Vagina (tissue), 2 donors: ENCODE measurements around the gene PITX3. TPM values are rescaled to one million over a fixed set of nuclear protein-coding genes. Genes with fewer than 3 reads are reported as not detected.

ENCODE experiments used
- DNase-seq, 2 donors: peaks; one replicate each; pipeline ENCODE4 v3.0.0-alpha.2; 2017; ENCODE audit errors: extremely low spot score in 2 of 2
- H3K27ac ChIP-seq: fragments of 200-600 bp; sonication (generic); one replicate; pipeline ENCODE4 v1.5.1; 2019
- H3K27me3 ChIP-seq: fragments of 200-600 bp; sonication (generic); one replicate; pipeline ENCODE4 v1.5.1; 2019
- H3K36me3 ChIP-seq, 2 donors: fragments of 200-600 bp; sonication (generic); one replicate each; pipeline ENCODE4 v1.5.1; 2017 to 2019
- H3K4me1 ChIP-seq: fragments of 200-600 bp; sonication (generic); one replicate; pipeline ENCODE4 v1.5.1; 2019
- H3K4me3 ChIP-seq, 2 donors: fragments of 200-600 bp; sonication (generic); 1 replicate in 1 of 2; 2 replicates in 1 of 2; pipeline ENCODE4 v1.5.1; 2016 to 2019
- H3K9me3 ChIP-seq: fragments of 200-600 bp; sonication (generic); one replicate; pipeline ENCODE4 v1.5.1; 2019
- CTCF ChIP-seq, 3 experiments: fragments of 450-650 bp in 2 of 3; fragments of 200-600 bp in 1 of 3; sonication (generic) in 1 of 3; IDR thresholded peaks; one replicate each; pipeline ENCODE4 v1.5.1; 2017 to 2019; ENCODE audit warnings: antibody characterized with exemption in 3 of 3, mild to moderate bottlenecking in 2 of 3, moderate library complexity in 2 of 3
- POLR2A ChIP-seq, 2 donors: fragments of 450-650 bp; IDR thresholded peaks; one replicate each; pipeline ENCODE4 v1.6.1; 2017; ENCODE audit warnings: antibody characterized with exemption in 2 of 2, mild to moderate bottlenecking in 2 of 2, moderate library complexity in 2 of 2
- POLR2AphosphoS5 ChIP-seq, 2 donors: sonication (generic); formaldehyde crosslinking; IDR thresholded peaks; one replicate each; pipeline ENCODE4 v1.9.0; 2017; ENCODE audit warnings: antibody characterized with exemption in 2 of 2, mild to moderate bottlenecking in 2 of 2, low read depth in 1 of 2; ENCODE audit not compliant: insufficient read depth in 1 of 2
- intact Hi-C: fragments of 100-400 bp; cut with DNase I; formaldehyde crosslinking; loops from one replicate; pipeline ENCODE4 v1.15.1; 2023
- total RNA-seq: library from RNA; depleted of rRNA; stranded (reverse); fragments of >200 nt; gene quantifications from one replicate; pipeline ENCODE4 v1.2.3, GENCODE V29; 2016

Gene PITX3
- total RNA-seq, 1 donor from 2014 or later: not detected

DNA sequence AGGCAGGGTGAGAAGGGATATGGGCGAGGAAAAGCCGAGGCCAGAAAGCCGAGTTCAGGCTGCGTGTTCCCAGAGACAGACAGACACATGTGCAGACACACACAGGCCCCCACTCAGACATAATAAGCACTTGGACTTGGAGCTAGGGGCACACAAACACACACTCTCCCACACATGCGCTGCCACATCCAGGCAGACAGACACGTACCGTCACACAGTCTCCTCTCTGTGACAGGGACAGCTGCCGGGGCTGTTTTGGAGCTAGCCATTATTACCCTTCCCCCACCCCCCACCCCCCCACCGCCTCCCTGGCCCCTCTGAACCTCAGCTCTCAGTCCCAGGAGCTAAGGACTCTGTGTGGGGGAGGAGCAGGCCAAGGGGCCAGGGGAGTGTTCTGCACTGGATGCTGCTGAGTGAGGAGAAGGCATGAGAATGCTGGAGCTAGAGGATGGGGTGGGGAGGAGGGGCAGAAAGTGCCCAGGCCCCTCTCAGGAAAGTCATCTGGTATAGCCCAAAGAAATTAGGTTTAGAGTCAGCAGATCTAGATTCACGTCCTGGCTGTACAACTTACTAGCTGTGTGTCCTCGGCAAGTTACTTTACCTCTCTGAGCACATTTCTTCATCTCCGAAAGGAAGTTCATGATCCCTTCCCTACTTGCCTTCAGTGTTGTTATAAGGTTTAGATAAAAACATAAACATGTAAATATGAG, 6.3 kb downstream of the PITX3 start:
- peaks cover 7% of the 10 kb centered on the region for H3K27me3 ChIP-seq
- no peak for DNase-seq
- H3K9me3 ChIP-seq: no peaks in the 10 kb centered on the region
- H3K36me3 ChIP-seq: no peaks in the 10 kb centered on the region
- intact Hi-C loops: no loop called here
- no peak overlapping the region for H3K4me3 ChIP-seq
- TF ChIP-seq POLR2AphosphoS5 (IDR thresholded peaks at IDR 0.05; ENCODE audit: insufficient read depth in 1 of 2, low read depth in 1 of 2) (no peak), CTCF (IDR thresholded peaks at IDR 0.05) (no peak), POLR2A (IDR thresholded peaks at IDR 0.05) (no peak)
- peaks cover 17% of the 10 kb centered on the region for H3K4me1 ChIP-seq
- H3K27ac ChIP-seq: no peak overlapping the region

- H3K36me3 ChIP-seq: no peaks in the 10 kb centered on the region
- no peaks in the 10 kb centered on the region for H3K9me3 ChIP-seq
- H3K27ac ChIP-seq: no peak overlapping the region
- peaks cover 20% of the 10 kb centered on the region for H3K4me1 ChIP-seq
- TF ChIP-seq POLR2A (IDR thresholded peaks at IDR 0.05) (no peak), CTCF (IDR thresholded peaks at IDR 0.05) (no peak), POLR2AphosphoS5 (IDR thresholded peaks at IDR 0.05; ENCODE audit: insufficient read depth in 1 of 2, low read depth in 1 of 2) (no peak)
- no peak for DNase-seq
- H3K27me3 ChIP-seq: peaks cover 7% of the 10 kb centered on the region
- H3K4me3 ChIP-seq: no peak overlapping the region
- intact Hi-C loops: no loop called here
Measured at GRCh38 chr10:102233997-102234396, 7.3 kb downstream of the PITX3 start.

DNA sequence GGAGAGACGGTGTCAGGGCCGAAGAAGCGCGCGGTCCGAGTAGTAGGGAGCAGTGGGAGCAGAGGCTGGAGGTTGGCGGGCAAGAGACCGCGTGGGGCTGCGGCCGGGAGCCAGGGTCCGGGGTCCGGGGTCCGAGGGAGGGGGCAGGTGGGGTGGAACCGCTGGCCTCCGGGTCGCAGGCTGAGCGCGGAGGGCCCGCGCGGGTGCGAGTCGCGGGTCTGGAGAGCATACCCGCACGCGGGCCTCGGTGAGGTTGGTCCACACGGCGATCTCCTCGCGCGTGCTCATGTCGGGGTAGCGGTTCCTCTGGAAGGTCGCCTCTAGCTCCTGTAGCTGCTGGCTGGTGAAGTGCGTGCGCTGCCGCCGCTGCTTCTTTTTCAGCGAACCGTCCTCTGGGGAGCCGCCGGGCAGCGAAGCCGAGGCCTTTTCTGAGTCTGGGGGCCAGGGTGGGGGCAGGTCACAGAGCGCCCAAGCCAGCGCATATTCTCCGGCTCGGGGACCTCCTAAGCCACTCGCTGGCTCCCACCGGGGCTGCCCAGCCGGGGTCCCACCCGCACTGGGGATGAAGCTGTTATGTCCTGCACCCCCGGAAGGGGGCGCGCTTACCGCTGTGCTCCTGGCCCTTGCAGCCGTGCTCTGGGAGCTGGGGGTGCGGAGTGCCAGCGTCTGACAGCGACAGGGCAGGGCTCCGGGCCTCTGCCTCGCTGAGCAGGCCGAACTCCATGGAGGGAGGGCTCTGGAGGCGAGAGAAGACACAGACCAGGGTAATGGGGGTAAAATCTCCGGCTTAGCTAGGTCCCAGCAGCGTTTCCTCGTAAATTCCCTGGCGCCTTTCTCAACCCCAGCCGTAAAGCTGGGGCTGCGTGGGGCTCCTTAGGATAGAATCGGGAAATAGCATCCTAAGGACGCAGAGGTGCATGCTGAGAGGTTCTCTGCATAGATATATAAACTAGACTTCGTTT, 9.7 kb downstream of the PITX3 start:
- peaks cover 22% of the 10 kb centered on the region for H3K4me1 ChIP-seq
- no peak for TF ChIP-seq POLR2AphosphoS5 (IDR thresholded peaks at IDR 0.05; ENCODE audit: insufficient read depth in 1 of 2, low read depth in 1 of 2)
- peak in 1 of 3 experiments; percentile 27 for TF ChIP-seq CTCF (IDR thresholded peaks at IDR 0.05)
- H3K36me3 ChIP-seq: no peaks in the 10 kb centered on the region
- no peak for DNase-seq
- intact Hi-C loops: no loop called here
- peaks cover 7% of the 10 kb centered on the region for H3K27me3 ChIP-seq
- H3K27ac ChIP-seq: no peak overlapping the region
- peak overlapping the region; percentile 41 to 46 for H3K4me3 ChIP-seq
- no peaks in the 10 kb centered on the region for H3K9me3 ChIP-seq

- H3K4me3 ChIP-seq: peak overlapping the region; percentile 41 to 46
- H3K36me3 ChIP-seq: no peaks in the 10 kb centered on the region
- intact Hi-C loops: no loop called here
- DNase-seq: no peak
- peaks cover 7% of the 10 kb centered on the region for H3K27me3 ChIP-seq
- no peaks in the 10 kb centered on the region for H3K9me3 ChIP-seq
- no peak overlapping the region for H3K27ac ChIP-seq
- TF ChIP-seq CTCF (IDR thresholded peaks at IDR 0.05) (no peak), POLR2A (IDR thresholded peaks at IDR 0.05) (no peak), POLR2AphosphoS5 (IDR thresholded peaks at IDR 0.05; ENCODE audit: insufficient read depth in 1 of 2, low read depth in 1 of 2) (no peak)
- peaks cover 30% of the 10 kb centered on the region for H3K4me1 ChIP-seq
Measured at GRCh38 chr10:102230861-102231356, 10.4 kb downstream of the PITX3 start.
